SK-N-SH (cell line): ENCODE measurements around the gene PLEKHA8. TPM values are rescaled to one million over a fixed set of nuclear protein-coding genes. Genes with fewer than 3 reads are reported as not detected.

Source experiments
- CTCF ChIA-PET: fragments of 300-600, 350-600 bp; formaldehyde crosslinking; extraction: SDS; loops from one replicate; lab custom pipeline; 2021; lab: Yijun Ruan, JAX
- POLR2A ChIA-PET: fragments of 350-600 bp; sonication (Branson Sonifier 250); formaldehyde crosslinking; extraction: SDS; loops from one replicate; lab custom pipeline; 2020; ENCODE audit warnings: antibody characterized with exemption, inconsistent platforms; lab: Yijun Ruan, JAX
- DNase-seq: peaks from one replicate; pipeline ENCODE4 v3.0.0; 2012
- H2AFZ ChIP-seq: fragments of 200-600 bp; sonication (generic); 2 replicates; pipeline ENCODE4 v1.8.1; 2016; ENCODE audit warnings: antibody characterized with exemption, mild to moderate bottlenecking, low read depth
- H3F3A ChIP-seq: fragments of 200-600 bp; sonication (generic); replicated peaks from 2 replicates; pipeline ENCODE3; 2016; ENCODE audit warnings: antibody characterized with exemption, mild to moderate bottlenecking; ENCODE audit not compliant: insufficient read depth
- H3K27ac ChIP-seq, 2 experiments: fragments of 200-500 bp in 1 of 2; fragments of 200-600 bp in 1 of 2; sonication (Bioruptor generic) in 1 of 2; sonication (generic), shearing (Covaris generic) in 1 of 2; 2 replicates each; pipeline versions ENCODE4 v1.5.1 to v1.6.1; 2014 to 2016; ENCODE audit warnings: low read depth in 2 of 2, inconsistent platforms in 1 of 2, low read length in 1 of 2, mild to moderate bottlenecking in 1 of 2, mixed read lengths in 1 of 2
- H3K27me3 ChIP-seq: fragments of 200-600 bp; sonication (generic), shearing (Covaris generic); 2 replicates; pipeline ENCODE4 v1.6.1; 2016; ENCODE audit warnings: mixed run types; ENCODE audit not compliant: insufficient read depth
- H3K36me3 ChIP-seq, 2 experiments: fragments of 200-500 bp in 1 of 2; fragments of 200-600 bp in 1 of 2; sonication (Bioruptor generic) in 1 of 2; sonication (generic) in 1 of 2; replicated peaks in 1 of 2; 2 replicates each; pipeline versions ENCODE3 to v1.5.1; 2014 to 2016; ENCODE audit warnings: low read length in 1 of 2, mild to moderate bottlenecking in 1 of 2; ENCODE audit not compliant: insufficient read depth in 2 of 2, control insufficient read depth in 1 of 2
- H3K4me1 ChIP-seq, 2 experiments: fragments of 200-500 bp in 1 of 2; fragments of 200-600 bp in 1 of 2; sonication (Bioruptor generic) in 1 of 2; sonication (generic), shearing (Covaris generic) in 1 of 2; 2 replicates each; pipeline versions ENCODE4 v1.5.1 to v1.6.1; 2014 to 2016; ENCODE audit warnings: low read depth in 1 of 2, low read length in 1 of 2, mixed run types in 1 of 2; ENCODE audit not compliant: insufficient read depth in 2 of 2, control insufficient read depth in 1 of 2
- H3K4me2 ChIP-seq: fragments of 200-600 bp; sonication (generic), shearing (Covaris generic); 2 replicates; pipeline ENCODE4 v1.6.1; 2017; ENCODE audit warnings: mixed run types
- H3K4me3 ChIP-seq, 2 experiments: fragments of 200-500 bp in 1 of 2; fragments of 200-600 bp in 1 of 2; sonication (Bioruptor generic) in 1 of 2; sonication (generic), shearing (Covaris generic) in 1 of 2; 2 replicates each; pipeline versions ENCODE4 v1.5.1 to v1.8.1; 2014 to 2016; ENCODE audit warnings: low read depth in 2 of 2, inconsistent platforms in 1 of 2, low read length in 1 of 2, mild to moderate bottlenecking in 1 of 2, mixed read lengths in 1 of 2, moderate library complexity in 1 of 2
- H3K79me2 ChIP-seq: fragments of 200-600 bp; sonication (generic); 2 replicates; pipeline ENCODE4 v1.8.1; 2017; ENCODE audit warnings: mild to moderate bottlenecking; ENCODE audit not compliant: insufficient read depth
- H3K9ac ChIP-seq: fragments of 200-600 bp; sonication (generic); 2 replicates; pipeline ENCODE4 v1.6.1; 2017; ENCODE audit warnings: mixed run types
- H3K9me2 ChIP-seq: fragments of 200-600 bp; sonication (generic); 2 replicates; pipeline ENCODE4 v1.6.1; 2017; ENCODE audit warnings: mixed run types
- H3K9me3 ChIP-seq: fragments of 200-600 bp; sonication (generic); 2 replicates; pipeline ENCODE4 v1.6.1; 2017; ENCODE audit warnings: mixed run types, mild to moderate bottlenecking, moderate library complexity
- H4K20me1 ChIP-seq: fragments of 200-600 bp; sonication (generic); 2 replicates; pipeline ENCODE4 v1.6.1; 2017; ENCODE audit warnings: mild to moderate bottlenecking, mixed run types; ENCODE audit not compliant: insufficient read depth
- ELF1 ChIP-seq: IDR thresholded peaks from 2 replicates; pipeline ENCODE4 v1.4.0; 2012
- FOSL2 ChIP-seq: IDR thresholded peaks from 2 replicates; pipeline ENCODE4 v1.4.0; 2012; ENCODE audit warnings: low read depth, mild to moderate bottlenecking, moderate library complexity, borderline replicate concordance
- FOXM1 ChIP-seq: IDR thresholded peaks from 2 replicates; pipeline ENCODE4 v1.4.0; 2012; ENCODE audit warnings: low read depth, mild to moderate bottlenecking
- GATA2 ChIP-seq: sonication (generic); formaldehyde crosslinking; IDR thresholded peaks from 2 replicates; pipeline ENCODE4 v1.5.0; 2020; ENCODE audit warnings: mild to moderate bottlenecking, missing genetic modification reagents
- MXI1 ChIP-seq: IDR thresholded peaks from 2 replicates; pipeline ENCODE4 v1.6.1; 2012; ENCODE audit warnings: mild to moderate bottlenecking, low read depth, low read length, improper control_type of control experiment
- NFIC ChIP-seq: IDR thresholded peaks from 2 replicates; pipeline ENCODE4 v1.4.0; 2012; ENCODE audit warnings: borderline replicate concordance
- NRF1 ChIP-seq: IDR thresholded peaks from 2 replicates; pipeline ENCODE4 v1.6.1; 2012; ENCODE audit warnings: low read depth, mild to moderate bottlenecking, low read length
- POLR2AphosphoS5 ChIP-seq: IDR thresholded peaks from 2 replicates; pipeline ENCODE4 v1.6.1; 2012; ENCODE audit warnings: low read depth, low read length
- RAD21 ChIP-seq: IDR thresholded peaks from 2 replicates; pipeline ENCODE4 v1.6.1; 2012; ENCODE audit warnings: mild to moderate bottlenecking, low read length
- RFX5 ChIP-seq: IDR thresholded peaks from 2 replicates; pipeline ENCODE4 v1.6.1; 2012; ENCODE audit warnings: mild to moderate bottlenecking, improper control_type of control experiment, low read length
- SIN3A ChIP-seq: IDR thresholded peaks from 2 replicates; pipeline ENCODE4 v1.6.1; 2012; ENCODE audit warnings: low read depth, mild to moderate bottlenecking, low read length, moderate library complexity, borderline replicate concordance
- SMC3 ChIP-seq: IDR thresholded peaks from 2 replicates; pipeline ENCODE4 v1.6.1; 2012; ENCODE audit warnings: low read depth, low read length, improper control_type of control experiment
- TAF1 ChIP-seq: IDR thresholded peaks from 2 replicates; pipeline ENCODE4 v1.6.1; 2012; ENCODE audit warnings: low read depth, mild to moderate bottlenecking, low read length, moderate library complexity, borderline replicate concordance
- TEAD4 ChIP-seq: IDR thresholded peaks from 2 replicates; pipeline ENCODE4 v1.4.0; 2012; ENCODE audit warnings: mild to moderate bottlenecking, borderline replicate concordance; ENCODE audit not compliant: insufficient read depth
- YY1 ChIP-seq: IDR thresholded peaks from 2 replicates; pipeline ENCODE4 v1.4.0; 2012; ENCODE audit warnings: low read depth, mild to moderate bottlenecking
- whole genome bisulfite sequencing: methylation state at CpG from one replicate; pipeline ENCODE4 v1.1.6; 2017; ENCODE audit warnings: low lambda C conversion rate; 5-methylcytosine and 5-hydroxymethylcytosine counted together
- polyA plus RNA-seq, 3 experiments: library from polyadenylated mRNA; depleted of rRNA; stranded (reverse); fragments of >200 nt; gene quantifications; 2 replicates each; pipeline ENCODE4 v1.2.3, GENCODE V29; 2012
- TF ChIP-seq, protein P1 (sequence below): IDR thresholded peaks from 2 replicates; pipeline ENCODE4; 2012
- TF ChIP-seq, protein P2 (sequence below): fragments of 150-350 bp; IDR thresholded peaks from 2 replicates; pipeline ENCODE4 v1.6.1; 2017; ENCODE audit warnings: antibody characterized with exemption, low read length, low read depth, borderline replicate concordance
- TF ChIP-seq, protein P3 (sequence below): fragments of 150-350 bp; IDR thresholded peaks from 2 replicates; pipeline ENCODE4 v1.6.1; 2016; ENCODE audit warnings: mild to moderate bottlenecking, low read depth, low read length

PLEKHA8 gene
- polyA plus RNA-seq, 1 of the 3 experiments (the other 2 are of a cell fraction), result 4.9 TPM

DNA sequence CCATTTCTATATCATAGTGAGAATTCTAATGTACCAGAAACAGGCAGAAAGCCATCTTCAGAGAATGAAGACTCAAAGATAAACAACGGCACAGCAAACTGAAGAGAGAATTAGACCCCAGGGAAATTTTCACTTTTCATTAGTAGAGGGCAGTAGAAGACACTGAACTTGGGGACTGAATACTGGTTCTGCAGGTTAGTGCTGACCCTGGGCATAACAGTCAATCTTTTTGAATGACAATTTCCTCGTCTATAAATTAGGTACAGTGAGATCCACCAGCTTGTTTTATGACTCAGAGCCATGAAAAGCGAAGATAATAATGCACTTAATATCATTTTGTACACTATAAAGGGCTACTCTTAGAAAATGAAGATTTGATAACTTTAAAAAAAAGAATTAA lies 15.5 kb upstream of the PLEKHA8 start:
- no peak for DNase-seq
- H3K27ac ChIP-seq, result no peak overlapping the region
- no peaks in the 10 kb centered on the region for H3F3A ChIP-seq
- TF ChIP-seq RFX5 (no peak), TEAD4 (no peak), RAD21 (no peak), GATA2 (CRISPR knock-in tag) (no peak), ELF1 (no peak), TAF1 (no peak), FOXM1 (no peak)
- H3K79me2 ChIP-seq, result no peaks in the 10 kb centered on the region
- no peaks in the 10 kb centered on the region for H3K27me3 ChIP-seq
- H2AFZ ChIP-seq, result no peak overlapping the region
- H4K20me1 ChIP-seq, result no peaks in the 10 kb centered on the region
- peaks cover 11 to 42% of the 10 kb centered on the region in 2 experiments for H3K36me3 ChIP-seq
- CTCF ChIA-PET, result interaction anchor here (1.0 to 1.3 kb wide), 3 partner anchors 18 to 51 kb away, joined by 3 to 4 read pairs (median 3); no protein-coding TSS in a partner anchor
- POLR2A ChIA-PET, result no interaction called here
- no peaks in the 10 kb centered on the region for H3K9me3 ChIP-seq
- no peaks in the 10 kb centered on the region for H3K9me2 ChIP-seq
- no peaks in the 10 kb centered on the region for H3K4me1 ChIP-seq
- H3K4me3 ChIP-seq, result no peak overlapping the region
- no peak overlapping the region for H3K9ac ChIP-seq
- 93% methylated on average over 3 of the region's 3 CpGs for WGBS
- no peak overlapping the region for H3K4me2 ChIP-seq

GRCh38 chr7:30018451-30018850 lies 9.8 kb upstream of the PLEKHA8 start:
- POLR2A ChIA-PET, result no interaction called here
- no peaks in the 10 kb centered on the region for H3K9me2 ChIP-seq
- H3K9ac ChIP-seq, result no peak overlapping the region
- TF ChIP-seq MXI1 (no peak), FOXM1 (no peak), TEAD4 (no peak), YY1 (no peak), FOSL2 (no peak), SIN3A (no peak), NFIC (no peak), NRF1 (no peak), SMC3 (no peak), POLR2AphosphoS5 (no peak), GATA2 (CRISPR knock-in tag) (no peak)
- TF ChIP-seq, protein P1, sequence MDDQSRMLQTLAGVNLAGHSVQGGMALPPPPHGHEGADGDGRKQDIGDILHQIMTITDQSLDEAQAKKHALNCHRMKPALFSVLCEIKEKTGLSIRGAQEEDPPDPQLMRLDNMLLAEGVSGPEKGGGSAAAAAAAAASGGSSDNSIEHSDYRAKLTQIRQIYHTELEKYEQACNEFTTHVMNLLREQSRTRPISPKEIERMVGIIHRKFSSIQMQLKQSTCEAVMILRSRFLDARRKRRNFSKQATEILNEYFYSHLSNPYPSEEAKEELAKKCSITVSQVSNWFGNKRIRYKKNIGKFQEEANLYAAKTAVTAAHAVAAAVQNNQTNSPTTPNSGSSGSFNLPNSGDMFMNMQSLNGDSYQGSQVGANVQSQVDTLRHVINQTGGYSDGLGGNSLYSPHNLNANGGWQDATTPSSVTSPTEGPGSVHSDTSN, result no peak
- TF ChIP-seq, protein P2, sequence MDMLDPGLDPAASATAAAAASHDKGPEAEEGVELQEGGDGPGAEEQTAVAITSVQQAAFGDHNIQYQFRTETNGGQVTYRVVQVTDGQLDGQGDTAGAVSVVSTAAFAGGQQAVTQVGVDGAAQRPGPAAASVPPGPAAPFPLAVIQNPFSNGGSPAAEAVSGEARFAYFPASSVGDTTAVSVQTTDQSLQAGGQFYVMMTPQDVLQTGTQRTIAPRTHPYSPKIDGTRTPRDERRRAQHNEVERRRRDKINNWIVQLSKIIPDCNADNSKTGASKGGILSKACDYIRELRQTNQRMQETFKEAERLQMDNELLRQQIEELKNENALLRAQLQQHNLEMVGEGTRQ, result no peak
- TF ChIP-seq, protein P3, sequence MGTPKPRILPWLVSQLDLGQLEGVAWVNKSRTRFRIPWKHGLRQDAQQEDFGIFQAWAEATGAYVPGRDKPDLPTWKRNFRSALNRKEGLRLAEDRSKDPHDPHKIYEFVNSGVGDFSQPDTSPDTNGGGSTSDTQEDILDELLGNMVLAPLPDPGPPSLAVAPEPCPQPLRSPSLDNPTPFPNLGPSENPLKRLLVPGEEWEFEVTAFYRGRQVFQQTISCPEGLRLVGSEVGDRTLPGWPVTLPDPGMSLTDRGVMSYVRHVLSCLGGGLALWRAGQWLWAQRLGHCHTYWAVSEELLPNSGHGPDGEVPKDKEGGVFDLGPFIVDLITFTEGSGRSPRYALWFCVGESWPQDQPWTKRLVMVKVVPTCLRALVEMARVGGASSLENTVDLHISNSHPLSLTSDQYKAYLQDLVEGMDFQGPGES, result no peak
- TF ChIP-seq, all 33 proteins: peak for 0
- CTCF ChIA-PET, result interaction anchor here (2.0 kb wide), 1 partner anchor 97 kb away, joined by 5 read pairs; no protein-coding TSS in a partner anchor
- H3K4me1 ChIP-seq, result no peaks in the 10 kb centered on the region
- peaks cover 18% of the 10 kb centered on the region; the same call in 1 of the 2 replicates for H3K79me2 ChIP-seq
- no peak overlapping the region for H2AFZ ChIP-seq
- H3K27ac ChIP-seq, result no peak overlapping the region
- H3K9me3 ChIP-seq, result no peaks in the 10 kb centered on the region
- no peak overlapping the region for H3K4me3 ChIP-seq
- H4K20me1 ChIP-seq, result no peaks in the 10 kb centered on the region
- no peak for DNase-seq
- 0 out of 2 replicates have a peak overlapping the region, but pooled peaks have one; percentile 3 for H3K4me2 ChIP-seq
- H3F3A ChIP-seq, result peaks cover 5% of the 10 kb centered on the region
- peaks cover 27 to 41% of the 10 kb centered on the region in 2 experiments for H3K36me3 ChIP-seq
- no peaks in the 10 kb centered on the region for H3K27me3 ChIP-seq
